Left ventricle myocardium superior (tissue), 1 donor: ENCODE results near the gene DYTN. TPM values are rescaled to one million over a fixed set of nuclear protein-coding genes. Genes with fewer than 3 reads are reported as not detected.
"Not testable (repeated sequence)": the region's sequence is repeated elsewhere in the genome, so short reads cannot be mapped to it uniquely, and the experiment has no call there.

ENCODE experiments used
- ATAC-seq: fragments of 200-7000 bp; cut with Tn5 transposase; one replicate; pipeline ENCODE4 v1.9.1; 2020; ENCODE audit warnings: mild to moderate bottlenecking, moderate library complexity
- DNase-seq: peaks from one replicate; pipeline ENCODE4 v3.0.0-alpha.2; 2020
- intact Hi-C: fragments of 100-400 bp; cut with micrococcal nuclease; formaldehyde crosslinking; loops from one replicate; pipeline ENCODE4 v1.11.0; 2022
- long read RNA-seq: library from polyadenylated mRNA; unstranded; transcript quantifications from one replicate; pipeline ENCODE4 v2.0.0, GENCODE V29; 2021
- total RNA-seq: library from RNA; stranded (reverse); fragmentation: NEBNext Ultra II Directional; extraction: Animal tissue kit (Norgen Biotek cat#: 25700); gene quantifications from one replicate; pipeline ENCODE4 v1.2.1, GENCODE V29; 2021
- donor health status: DM: no; HTN: yes; CAD: no; lungs with severe emphysema.

The DYTN gene, protein sequence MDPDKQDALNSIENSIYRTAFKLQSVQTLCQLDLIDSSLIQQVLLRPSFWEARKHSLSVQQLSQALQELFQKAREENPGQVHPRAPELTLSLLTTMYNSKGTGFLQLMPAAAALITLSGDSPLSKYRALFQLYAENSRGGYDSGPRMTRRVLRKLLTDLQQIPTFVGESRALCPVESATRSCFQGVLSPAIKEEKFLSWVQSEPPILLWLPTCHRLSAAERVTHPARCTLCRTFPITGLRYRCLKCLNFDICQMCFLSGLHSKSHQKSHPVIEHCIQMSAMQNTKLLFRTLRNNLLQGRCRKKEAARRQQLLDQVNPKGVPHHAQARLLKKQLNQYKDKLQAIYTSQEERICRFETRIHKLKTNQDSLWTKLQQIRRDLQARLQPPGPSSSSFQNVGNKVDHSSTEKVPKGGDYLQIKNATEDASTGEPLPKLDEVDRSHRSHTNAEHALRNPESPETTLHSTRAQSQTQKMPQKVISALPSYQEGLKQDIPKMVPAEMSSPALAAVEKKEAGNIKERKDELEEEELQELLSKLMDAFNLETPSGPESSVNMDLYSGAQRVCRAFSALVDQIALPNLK
- not detected for total RNA-seq
- long read RNA-seq: 0 reads

- ATAC-seq (no peak), DNase-seq (no peak)
- intact Hi-C loops: no loop called here
Measured at GRCh38 chr2:206718296-206718695, at the start of gene DYTN. Gene DYTN (minus strand): TSS chr2:206718396. CDS start chr2:206718279, 117 bp downstream.

- intact Hi-C loops: no loop called here
- no peak for ATAC-seq
- DNase-seq: no peak
Measured at GRCh38 chr2:206766057-206766930, 48.1 kb upstream of the DYTN start.

DNA sequence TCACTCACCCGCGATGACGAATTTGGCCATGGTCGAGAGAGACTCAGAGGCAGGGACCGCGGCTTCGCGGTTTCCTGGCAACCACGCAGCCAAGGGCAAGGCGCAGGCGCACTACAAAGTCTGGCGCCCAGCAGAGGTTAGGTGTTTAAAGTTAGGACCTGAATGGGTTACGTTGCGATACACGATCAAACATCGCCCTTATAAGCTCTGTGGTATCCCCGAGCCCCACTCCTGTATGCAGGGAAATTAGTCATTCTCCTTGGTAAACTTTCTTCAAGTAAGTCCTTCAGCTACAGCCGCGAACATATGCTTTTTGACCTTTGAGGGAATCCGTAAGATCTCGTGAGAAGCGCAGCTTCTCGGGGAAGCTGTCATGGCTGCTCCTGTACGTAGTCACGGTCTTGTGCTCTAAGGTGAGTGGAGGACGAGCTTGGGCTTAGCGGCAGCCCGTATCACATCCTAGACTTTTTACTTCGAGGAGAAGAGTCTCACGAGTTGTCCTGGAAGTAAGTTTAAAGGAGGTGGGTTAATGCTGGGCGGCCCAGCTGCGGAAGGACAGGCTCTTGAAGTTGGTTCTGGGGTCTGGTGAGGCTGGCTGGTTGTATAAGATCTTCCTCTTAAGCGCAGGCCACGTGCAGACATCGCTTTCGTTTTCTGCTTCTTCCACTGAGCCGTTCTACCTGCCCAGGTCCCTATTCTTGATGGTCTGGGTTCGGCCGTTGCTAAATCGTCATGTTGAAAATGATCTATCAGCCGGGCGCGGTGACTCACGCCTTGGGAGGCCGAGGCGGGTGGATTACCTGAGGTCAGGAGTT is 47.3 kb upstream of the DYTN start, which contains the start of the genes FASTKD2 and MDH1B:
Gene FASTKD2, plus strand, starts transcription at position 365 of the 815 bp plus-strand sequence. CDS start 1,088 bp downstream, outside the sequence.
Gene MDH1B, minus strand, starts transcription at position 87 of the 815 bp plus-strand sequence. Its CDS starts 57 bp downstream, at position 30.
- intact Hi-C loops: no loop called here
- peak; percentile 93 for DNase-seq
- peak; percentile 99 for ATAC-seq

GRCh38 chr2:206764673-206765241 is 46.6 kb upstream of the DYTN start:
- no peak for DNase-seq
- intact Hi-C loops: no loop called here
- no peak for ATAC-seq

GRCh38 chr2:206756816-206757215 is 38.6 kb upstream of the DYTN start:
- ATAC-seq: no peak
- DNase-seq: no peak
- intact Hi-C loops: no loop called here

- intact Hi-C loops: no loop called here
- ATAC-seq: no peak
Measured at GRCh38 chr2:206740800-206741199, 22.6 kb upstream of the DYTN start.

DNA sequence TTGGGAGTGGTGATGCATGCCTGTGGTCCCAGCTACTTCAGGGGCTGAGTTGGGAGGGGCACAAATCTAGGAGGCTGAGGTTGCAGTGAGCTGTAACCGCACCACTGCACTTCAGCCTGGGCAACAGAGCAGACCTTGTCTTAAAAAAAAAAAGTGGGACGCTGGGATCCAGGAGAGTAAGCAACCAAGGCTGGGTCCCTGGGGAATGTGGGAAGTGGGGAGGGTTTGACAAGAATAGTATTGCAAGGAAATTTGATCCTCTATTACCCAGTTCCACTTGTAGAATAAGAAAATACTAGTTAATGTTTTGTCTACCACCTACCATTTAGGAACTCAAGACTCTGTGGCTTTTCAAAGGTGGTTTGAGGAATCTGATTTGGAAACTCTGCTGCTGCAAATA is 21.1 kb upstream of the DYTN start:
- ATAC-seq (no peak), DNase-seq (no peak)
- intact Hi-C loops: no loop called here

More at GRCh38 chr2:206740800-206741199, 22.6 kb upstream of the DYTN start:
- no peak for DNase-seq

- ATAC-seq: no peak
- no peak for DNase-seq
- intact Hi-C loops: no loop called here
Measured at GRCh38 chr2:206736935-206737334, 18.7 kb upstream of the DYTN start.

- ATAC-seq: no peak
- no peak for DNase-seq
- intact Hi-C loops: no loop called here
Measured at GRCh38 chr2:206733341-206733740, 15.1 kb upstream of the DYTN start.

- peak; percentile 78 for ATAC-seq
Measured at GRCh38 chr2:206728277-206729199, 10.3 kb upstream of the DYTN start.

GRCh38 chr2:206727287-206727686 is 9.1 kb upstream of the DYTN start:
- DNase-seq (no peak), ATAC-seq (no peak)
- intact Hi-C loops: no loop called here

More at GRCh38 chr2:206728277-206729199, 10.3 kb upstream of the DYTN start:
- no peak for DNase-seq
- intact Hi-C loops: no loop called here

DNA sequence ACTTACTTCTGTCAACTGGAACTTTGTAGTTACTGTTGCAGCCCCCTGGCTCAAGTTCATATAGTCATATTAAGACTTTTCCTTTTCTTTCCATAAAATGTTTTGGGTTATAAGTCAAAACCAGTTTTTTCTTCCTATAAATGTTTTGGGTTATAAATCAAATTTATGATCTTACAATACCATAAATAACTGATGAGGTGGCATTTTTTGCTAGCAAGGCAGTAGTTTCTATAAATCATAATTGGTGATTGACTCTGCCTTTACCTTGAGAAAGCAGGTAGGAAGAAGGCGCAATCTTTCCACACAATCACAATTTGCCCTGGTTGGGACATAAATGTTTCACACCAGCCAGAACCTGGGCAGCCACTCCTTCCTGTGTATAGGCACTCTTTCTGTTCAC is 5.1 kb upstream of the DYTN start:
- intact Hi-C loops: no loop called here
- DNase-seq: no peak
- ATAC-seq: no peak

GRCh38 chr2:206721256-206721920 is 3.2 kb upstream of the DYTN start:
- intact Hi-C loops: no loop called here
- DNase-seq (no peak), ATAC-seq (no peak)

- intact Hi-C loops: no loop called here
Measured at GRCh38 chr2:206716623-206717022, 1.6 kb downstream of the DYTN start.

GRCh38 chr2:206715183-206715582 is 3.0 kb downstream of the DYTN start:
- ATAC-seq, intact Hi-C loops, DNase-seq: not testable (repeated sequence)

More at GRCh38 chr2:206716623-206717022, 1.6 kb downstream of the DYTN start:
- ATAC-seq: no peak
- no peak for DNase-seq

- DNase-seq (no peak), ATAC-seq (no peak)
- intact Hi-C loops: no loop called here
Measured at GRCh38 chr2:206713746-206714145, 4.5 kb downstream of the DYTN start.

DNA sequence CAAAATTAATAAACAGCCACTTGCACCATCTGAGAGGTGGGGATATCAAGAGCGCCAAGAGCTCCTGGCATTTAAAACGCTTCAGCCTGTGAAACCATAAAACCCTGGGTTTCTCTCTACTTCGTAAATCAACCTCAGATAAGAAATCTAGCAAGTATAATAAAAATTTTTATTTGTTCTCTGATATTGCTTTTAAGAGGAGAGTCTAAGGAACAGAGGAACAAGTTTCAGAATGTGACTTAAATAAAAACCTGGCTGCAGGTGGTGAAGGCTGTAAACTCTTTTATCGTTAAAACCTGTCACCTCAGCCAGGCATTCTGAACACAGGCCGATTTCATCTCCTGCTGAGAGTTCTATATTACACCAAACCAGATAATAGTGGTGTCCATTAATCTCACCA is 9.9 kb downstream of the DYTN start:
- DNase-seq (no peak), ATAC-seq (no peak)
- intact Hi-C loops: no loop called here
